GM23338 (cell line): ENCODE results near the gene AZIN2. TPM values are rescaled to one million over a fixed set of nuclear protein-coding genes. Genes with fewer than 3 reads are reported as not detected.

ENCODE experiments used
- ATAC-seq: fragments of 200-7000 bp; cut with Tn5 transposase; 3 replicates; pipeline ENCODE4 v1.9.1; 2020
- DNase-seq: peaks from one replicate; pipeline ENCODE4 v3.0.0-alpha.2; 2015; ENCODE audit warnings: low spot score
- H2AFZ ChIP-seq: fragments of 200-600 bp; sonication (generic); 2 replicates; pipeline ENCODE4 v1.8.0; 2016; ENCODE audit warnings: antibody characterized with exemption, mild to moderate bottlenecking, moderate library complexity
- H3F3A ChIP-seq: fragments of 200-600 bp; sonication (generic); replicated peaks from 2 replicates; pipeline ENCODE4 v1.8.0; 2017; ENCODE audit warnings: antibody characterized with exemption, mixed run types, low read depth
- H3K27ac ChIP-seq: fragments of 200-600 bp; sonication (generic); 2 replicates; pipeline ENCODE4 v1.6.1; 2016; ENCODE audit warnings: low read depth
- H3K27me3 ChIP-seq: fragments of 200-600 bp; sonication (generic); 2 replicates; pipeline ENCODE4 v1.8.0; 2016; ENCODE audit warnings: mild to moderate bottlenecking, mixed run types, moderate library complexity; ENCODE audit not compliant: insufficient read depth
- H3K36me3 ChIP-seq: fragments of 200-600 bp; sonication (generic); 2 replicates; pipeline ENCODE4 v1.8.0; 2016; ENCODE audit warnings: mild to moderate bottlenecking; ENCODE audit not compliant: insufficient read depth
- H3K4me1 ChIP-seq: fragments of 200-600 bp; sonication (generic); 2 replicates; pipeline ENCODE4 v1.8.0; 2016; ENCODE audit warnings: mild to moderate bottlenecking, moderate library complexity; ENCODE audit not compliant: insufficient read depth
- H3K4me2 ChIP-seq: fragments of 200-600 bp; sonication (generic); 2 replicates; pipeline ENCODE4 v1.7.1; 2017; ENCODE audit warnings: mixed run types
- H3K4me3 ChIP-seq: fragments of 200-600 bp; sonication (generic); 2 replicates; pipeline ENCODE4 v1.6.1; 2016; ENCODE audit warnings: mixed run types
- H3K79me2 ChIP-seq: fragments of 200-600 bp; sonication (generic); replicated peaks from 2 replicates; pipeline ENCODE4 v1.8.0; 2017; ENCODE audit warnings: mild to moderate bottlenecking; ENCODE audit not compliant: insufficient read depth
- H3K9me2 ChIP-seq: fragments of 200-600 bp; sonication (generic); 2 replicates; pipeline ENCODE4 v1.8.0; 2017; ENCODE audit not compliant: insufficient read depth
- H4K20me1 ChIP-seq: fragments of 200-600 bp; sonication (generic); replicated peaks from 2 replicates; pipeline ENCODE4 v1.8.0; 2017; ENCODE audit warnings: mild to moderate bottlenecking; ENCODE audit not compliant: insufficient read depth
- H3K27ac Mint-ChIP-seq: 2 replicates; pipeline ENCODE4 v1.8.0; 2020; ENCODE audit warnings: inconsistent platforms, mild to moderate bottlenecking, moderate library complexity, mixed read lengths
- H3K27me3 Mint-ChIP-seq: 3 replicates; pipeline ENCODE4 v1.8.0; 2022; ENCODE audit warnings: low read depth, mild to moderate bottlenecking, moderate library complexity, mixed read lengths, inconsistent platforms; ENCODE audit not compliant: insufficient read depth, poor library complexity
- H3K36me3 Mint-ChIP-seq: 3 replicates; pipeline ENCODE4 v1.8.0; 2021; ENCODE audit warnings: low read depth, mild to moderate bottlenecking, inconsistent platforms, moderate library complexity, mixed read lengths
- H3K4me1 Mint-ChIP-seq: 3 replicates; pipeline ENCODE4 v1.8.0; 2020; ENCODE audit warnings: mild to moderate bottlenecking, inconsistent platforms, mixed read lengths
- H3K4me3 Mint-ChIP-seq: 3 replicates; pipeline ENCODE4 v1.8.0; 2021; ENCODE audit warnings: moderate library complexity, mild to moderate bottlenecking, inconsistent platforms, mixed read lengths
- H3K9me3 Mint-ChIP-seq: 3 replicates; pipeline ENCODE4 v1.8.0; 2020; ENCODE audit warnings: moderate library complexity, mild to moderate bottlenecking, inconsistent platforms, mixed read lengths
- CREB1 ChIP-seq: fragments of 250-450 bp; sonication (Bioruptor Pico); IDR thresholded peaks from 2 replicates; pipeline ENCODE4 v1.5.0; 2020; ENCODE audit warnings: low read depth, mild to moderate bottlenecking, moderate library complexity
- CTCF ChIP-seq, 2 experiments: fragments of 200-600 bp in 1 of 2; sonication (generic) in 1 of 2; conservative IDR thresholded peaks; 2 replicates each; pipeline versions ENCODE4 v1.5.1 to v1.6.1; 2016 to 2017; ENCODE audit warnings: antibody characterized with exemption in 2 of 2, low read depth in 2 of 2, mild to moderate bottlenecking in 2 of 2, moderate library complexity in 1 of 2
- ETS1 ChIP-seq: IDR thresholded peaks from 2 replicates; pipeline ENCODE4 v1.6.1; 2016; ENCODE audit warnings: antibody characterized with exemption
- EZH2 ChIP-seq: fragments of 200-600 bp; sonication (generic); IDR thresholded peaks from one replicate; pipeline ENCODE4 v1.8.0; 2017; ENCODE audit warnings: antibody characterized with exemption, mild to moderate bottlenecking, low read depth; ENCODE audit not compliant: unreplicated experiment
- EZH2phosphoT487 ChIP-seq: fragments of 200-600 bp; sonication (generic); IDR thresholded peaks from one replicate; pipeline ENCODE4 v1.8.1; 2018; ENCODE audit warnings: antibody characterized with exemption; ENCODE audit not compliant: unreplicated experiment
- JUNB ChIP-seq: IDR thresholded peaks from one replicate; pipeline ENCODE4 v1.6.1; 2016; ENCODE audit warnings: antibody characterized with exemption; ENCODE audit not compliant: unreplicated experiment
- NANOG ChIP-seq: IDR thresholded peaks from 2 replicates; pipeline ENCODE4 v1.6.1; 2016; ENCODE audit warnings: antibody characterized with exemption, borderline replicate concordance
- POLR2AphosphoS5 ChIP-seq: IDR thresholded peaks from 2 replicates; pipeline ENCODE4 v1.6.1; 2016; ENCODE audit warnings: antibody characterized with exemption, low read depth
- STAT1 ChIP-seq: IDR thresholded peaks from one replicate; pipeline ENCODE4 v1.6.1; 2016; ENCODE audit warnings: antibody characterized with exemption; ENCODE audit not compliant: unreplicated experiment
- ZNF114 ChIP-seq: fragments of 250-450 bp; sonication (Bioruptor Pico); IDR thresholded peaks from 2 replicates; pipeline ENCODE4 v1.5.0; 2020; ENCODE audit warnings: mild to moderate bottlenecking, moderate library complexity
- ZNF331 ChIP-seq: fragments of 250-450 bp; sonication (Bioruptor Pico); IDR thresholded peaks from 2 replicates; pipeline ENCODE4 v1.5.0; 2020; ENCODE audit warnings: low read depth, mild to moderate bottlenecking, moderate library complexity
- ZNF462 ChIP-seq: fragments of 250-450 bp; sonication (Bioruptor Pico); IDR thresholded peaks from 2 replicates; pipeline ENCODE4 v1.5.0; 2020; ENCODE audit warnings: mild to moderate bottlenecking, moderate library complexity
- polyA plus RNA-seq: library from polyadenylated mRNA; unstranded; fragments of >200 nt; fragmentation: Nextera tagmentation; extraction: Ambion mirVana; gene quantifications from 2 replicates; pipeline ENCODE4 v1.2.1, GENCODE V29; 2016
- total RNA-seq: library from RNA; depleted of rRNA; stranded (reverse); fragments of >200 nt; shearing (Covaris generic); gene quantifications from 2 replicates; pipeline ENCODE4 v1.2.3, GENCODE V29; 2014

The AZIN2 gene
- total and polyA plus RNA-seq, 2 experiments from 2014 or later = 0.37 to 1.2 TPM

GRCh38 chr1:33039840-33040239 lies 41.1 kb upstream of the AZIN2 start:
- peaks cover 4% of the 10 kb centered on the region; the same call in 1 of the 3 replicates for H3K36me3 Mint-ChIP-seq
- no peak for TF ChIP-seq EZH2phosphoT487
- TF ChIP-seq ETS1 = no peak
- TF ChIP-seq STAT1 = no peak
- TF ChIP-seq POLR2AphosphoS5 = no peak
- TF ChIP-seq JUNB = no peak
- no peak for TF ChIP-seq CTCF (conservative IDR thresholded peaks at IDR 0.05; ENCODE audit: low read depth in 2 of 2)
- no peak for TF ChIP-seq CREB1
- TF ChIP-seq ZNF114 = no peak
- no peak for TF ChIP-seq ZNF331
- TF ChIP-seq EZH2 = no peak
- no peak for TF ChIP-seq ZNF462 (CRISPR knock-in tag)
- no peak for TF ChIP-seq NANOG
- DNase-seq (no peak), ATAC-seq (no peak)
- H3K27ac Mint-ChIP-seq = no peak overlapping the region
- H3K4me1 Mint-ChIP-seq = peaks cover 8% of the 10 kb centered on the region; the same call in 2 of the 3 replicates
- Histone ChIP-seq H2AFZ (no peak overlapping the region), H3K79me2 (peaks cover 17% of the 10 kb centered on the region), H3K36me3 (no peaks in the 10 kb centered on the region), H3K27me3 (peaks cover 8% of the 10 kb centered on the region), H3K4me2 (no peak overlapping the region), H3K9me2 (peaks cover 5% of the 10 kb centered on the region; the same call in 1 of the 2 replicates), H3K27ac (no peak overlapping the region), H3K4me1 (peaks cover 11% of the 10 kb centered on the region), H3F3A (no peaks in the 10 kb centered on the region), H3K4me3 (no peak overlapping the region), H4K20me1 (peaks cover 9% of the 10 kb centered on the region)
- no peak overlapping the region for H3K4me3 Mint-ChIP-seq
- peaks cover 10% of the 10 kb centered on the region for H3K9me3 Mint-ChIP-seq
- H3K27me3 Mint-ChIP-seq = peaks cover 6% of the 10 kb centered on the region
